ENCODE results near the gene WDR26. TPM values are rescaled to one million over a fixed set of nuclear protein-coding genes. Genes with fewer than 3 reads are reported as not detected.
A peak's percentile ranks its signal among the peaks of the same experiment; 100 is the strongest.
"Not testable (repeated sequence)": the region's sequence is repeated elsewhere in the genome, so short reads cannot be mapped to it uniquely, and the experiment has no call there.

Gene WDR26
- total RNA-seq, 3 donors from 2014 or later = 88.5 to 108 (median 108) TPM

- no peaks in the 10 kb centered on the region for H3K36me3 ChIP-seq
- no peaks in the 10 kb centered on the region for H3K9me3 ChIP-seq
- no peaks in the 10 kb centered on the region for H3K27me3 ChIP-seq
- intact Hi-C loops (cut with DNase I; ENCODE audit: low total_unique reads) = no loop called here
- peak overlapping the region; percentile 32 to 99 for H3K27ac ChIP-seq
- H3K4me3 ChIP-seq = peak overlapping the region in 2 of 3 donors; percentile 19 to 87
- TF ChIP-seq CTCF (IDR thresholded peaks at IDR 0.05) (no peak), POLR2AphosphoS5 (IDR thresholded peaks at IDR 0.05) (no peak), POLR2A (IDR thresholded peaks at IDR 0.05) (no peak)
- H3K4me1 ChIP-seq = peaks cover 0 to 4% of the 10 kb centered on the region in 2 donors
- DNase-seq (ENCODE audit: low spot score in 2 of 2) = no peak
Measured at GRCh38 chr1:224430511-224431113, 4.0 kb downstream of the WDR26 start.

- no peaks in the 10 kb centered on the region for H3K27me3 ChIP-seq
- H3K4me1 ChIP-seq = no peaks in the 10 kb centered on the region
- intact Hi-C loops (cut with DNase I; ENCODE audit: low total_unique reads) = no loop called here
- no peaks in the 10 kb centered on the region for H3K36me3 ChIP-seq
- no peak for DNase-seq (ENCODE audit: low spot score in 2 of 2)
- H3K9me3 ChIP-seq = no peaks in the 10 kb centered on the region
- H3K27ac ChIP-seq = peak overlapping the region in 1 of 2 donors; percentile 27
- no peak for TF ChIP-seq POLR2A (IDR thresholded peaks at IDR 0.05)
- H3K4me3 ChIP-seq = no peak overlapping the region
Measured at GRCh38 chr1:224429616-224430326, 4.8 kb downstream of the WDR26 start.

DNA sequence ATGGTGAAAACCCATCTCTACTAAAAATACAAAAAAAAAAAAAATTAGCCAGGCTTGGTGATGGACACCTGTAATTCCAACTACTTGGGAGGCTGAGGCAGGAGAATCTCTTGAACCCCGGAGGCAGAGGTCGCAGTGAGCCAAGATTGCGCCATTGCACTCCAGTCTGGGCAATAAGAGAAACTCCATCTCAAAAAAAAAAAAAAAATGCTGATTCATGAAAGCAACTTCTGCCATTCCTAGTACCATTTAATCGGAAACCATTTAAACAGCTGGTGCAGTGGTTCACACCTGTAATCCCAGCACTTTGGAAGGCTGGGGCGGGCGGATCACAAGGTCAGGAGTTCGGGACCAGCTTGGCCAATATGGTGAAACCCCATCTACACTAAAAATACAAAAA, 5.9 kb downstream of the WDR26 start:
- H3K27me3 ChIP-seq; DNase-seq (ENCODE audit: low spot score in 2 of 2); H3K4me1 ChIP-seq; H3K27ac ChIP-seq; H3K4me3 ChIP-seq; intact Hi-C loops (cut with DNase I; ENCODE audit: low total_unique reads); H3K9me3 ChIP-seq; H3K36me3 ChIP-seq: not testable (repeated sequence)

GRCh38 chr1:224427346-224427745, 7.3 kb downstream of the WDR26 start:
- Histone ChIP-seq H3K36me3 (no peaks in the 10 kb centered on the region), H3K9me3 (no peaks in the 10 kb centered on the region), H3K4me3 (no peak overlapping the region), H3K27me3 (no peaks in the 10 kb centered on the region), H3K27ac (no peak overlapping the region), H3K4me1 (no peaks in the 10 kb centered on the region)
- TF ChIP-seq POLR2AphosphoS5 (IDR thresholded peaks at IDR 0.05) (no peak), POLR2A (IDR thresholded peaks at IDR 0.05) (no peak)
- DNase-seq (ENCODE audit: low spot score in 2 of 2) = no peak
- intact Hi-C loops (cut with DNase I; ENCODE audit: low total_unique reads) = no loop called here

GRCh38 chr1:224426869-224427268, 7.7 kb downstream of the WDR26 start:
- H3K4me1 ChIP-seq; H3K36me3 ChIP-seq; H3K27me3 ChIP-seq; intact Hi-C loops (cut with DNase I; ENCODE audit: low total_unique reads); DNase-seq (ENCODE audit: low spot score in 2 of 2); H3K9me3 ChIP-seq; H3K27ac ChIP-seq; H3K4me3 ChIP-seq: not testable (repeated sequence)

DNA sequence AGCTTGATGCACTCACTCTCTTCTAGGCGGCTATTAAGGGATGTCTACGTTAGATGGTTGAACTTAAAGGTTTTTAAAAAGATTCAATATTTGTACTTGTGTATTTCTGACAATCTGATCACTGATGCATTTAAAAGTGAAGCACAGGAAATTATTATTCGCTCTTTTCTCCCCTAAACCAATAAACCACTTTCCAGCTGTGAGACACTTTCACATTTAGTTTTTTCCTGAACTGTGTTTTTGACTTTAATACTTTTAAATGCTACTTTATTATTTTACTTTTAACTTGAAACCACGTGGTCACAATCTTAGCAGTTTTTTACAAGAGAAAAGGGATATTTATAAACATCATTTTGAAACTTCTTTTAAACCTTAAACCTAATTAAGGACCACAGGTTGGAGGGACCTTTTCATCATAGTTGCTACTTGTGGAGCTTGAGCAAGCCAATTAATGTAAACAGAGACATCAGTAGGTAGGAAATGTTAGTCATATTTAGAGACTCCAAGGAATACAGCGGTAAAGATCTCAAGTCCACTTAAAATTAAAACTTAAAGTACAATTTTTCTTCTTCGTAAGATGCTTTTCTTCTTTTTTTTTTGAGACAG, 9.2 kb downstream of the WDR26 start:
- Histone ChIP-seq H3K4me3 (no peak overlapping the region), H3K36me3 (no peaks in the 10 kb centered on the region), H3K27me3 (no peaks in the 10 kb centered on the region), H3K27ac (no peak overlapping the region), H3K9me3 (no peaks in the 10 kb centered on the region), H3K4me1 (no peaks in the 10 kb centered on the region)
- intact Hi-C loops (cut with DNase I; ENCODE audit: low total_unique reads) = no loop called here
- no peak for DNase-seq (ENCODE audit: low spot score in 2 of 2)
- TF ChIP-seq POLR2AphosphoS5 (IDR thresholded peaks at IDR 0.05) = no peak
- TF ChIP-seq POLR2A (IDR thresholded peaks at IDR 0.05) = no peak
- no peak for TF ChIP-seq CTCF (IDR thresholded peaks at IDR 0.05)

DNA sequence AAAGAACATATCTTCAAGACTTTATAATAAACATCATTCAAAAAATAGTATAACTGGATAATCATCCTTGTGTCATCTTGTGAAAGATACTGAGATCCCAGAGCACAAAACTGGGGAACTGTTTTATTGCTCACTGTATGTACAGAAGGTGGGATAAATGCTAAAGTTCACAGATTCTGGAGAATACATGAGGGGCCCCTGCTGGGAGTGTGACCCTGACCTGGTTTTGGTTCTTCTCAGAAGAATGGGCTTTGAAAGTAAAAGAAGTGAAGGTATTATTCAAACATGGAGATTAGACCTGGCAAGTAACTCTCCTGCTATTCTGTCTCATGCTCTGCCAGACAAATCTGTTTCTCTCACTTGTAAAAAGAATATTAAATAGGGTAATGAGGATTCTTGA, 14.5 kb downstream of the WDR26 start:
- Histone ChIP-seq H3K9me3 (no peaks in the 10 kb centered on the region), H3K27ac (no peak overlapping the region), H3K36me3 (peaks cover 5% of the 10 kb centered on the region), H3K27me3 (no peaks in the 10 kb centered on the region), H3K4me1 (no peaks in the 10 kb centered on the region), H3K4me3 (no peak overlapping the region)
- intact Hi-C loops (cut with DNase I; ENCODE audit: low total_unique reads) = no loop called here
- no peak for TF ChIP-seq CTCF (IDR thresholded peaks at IDR 0.05)
- no peak for TF ChIP-seq POLR2A (IDR thresholded peaks at IDR 0.05)
- no peak for TF ChIP-seq POLR2AphosphoS5 (IDR thresholded peaks at IDR 0.05)
- no peak for DNase-seq (ENCODE audit: low spot score in 2 of 2)

Measured in breast epithelium (tissue), 4 donors.